ENCODE measurements around the gene TBCEL.

GRCh38 chr11:121089566-121089965 is 65.7 kb downstream of the TBCEL start:
- TF ChIP-seq SUZ12 (IDR thresholded peaks at IDR 0.05; ENCODE audit: extremely low read depth, insufficient read depth, insufficient read length) (no peak), YY1 (IDR thresholded peaks at IDR 0.05; ENCODE audit: insufficient read depth, insufficient read length) (no peak)
